Gastrocnemius medialis (tissue), 4 donors: ENCODE measurements around the gene SYPL2. TPM values are rescaled to one million over a fixed set of nuclear protein-coding genes. Genes with fewer than 3 reads are reported as not detected.

Experiments used
- ATAC-seq, 2 donors: fragments of 150-250 bp; one replicate each; pipeline ENCODE4 v1.9.1; 2016
- DNase-seq, 2 donors: peaks; one replicate each; pipeline ENCODE4 v3.0.0-alpha.2; 2019
- H3K27ac ChIP-seq, 4 donors: fragments of 200-600 bp; sonication (generic); 1 replicate in 1 of 4; 2 replicates in 3 of 4; pipeline ENCODE4 v1.5.1; 2016 to 2018; ENCODE audit warnings: mild to moderate bottlenecking in 2 of 4, moderate library complexity in 1 of 4
- H3K27me3 ChIP-seq, 3 donors: fragments of 200-600 bp; sonication (generic) in 2 of 3; 1 replicate in 1 of 3; 2 replicates in 2 of 3; pipeline versions ENCODE4 v1.5.1 to v1.6.0; 2016 to 2019; ENCODE audit warnings: mild to moderate bottlenecking in 1 of 3, moderate library complexity in 1 of 3
- H3K36me3 ChIP-seq, 2 donors: fragments of 200-600 bp; sonication (generic) in 1 of 2; one replicate each; pipeline ENCODE4 v1.5.1; 2017 to 2018
- H3K4me1 ChIP-seq, 2 donors: fragments of 200-600 bp; sonication (generic) in 1 of 2; one replicate each; pipeline ENCODE4 v1.5.1; 2016 to 2017; ENCODE audit warnings: mild to moderate bottlenecking in 2 of 2
- H3K4me3 ChIP-seq, 4 donors: fragments of 200-600 bp; sonication (generic) in 3 of 4; 1 replicate in 1 of 4; 2 replicates in 3 of 4; pipeline ENCODE4 v1.5.1; 2016 to 2019; ENCODE audit warnings: mild to moderate bottlenecking in 2 of 4
- H3K9me3 ChIP-seq, 3 donors: fragments of 200-600 bp; sonication (generic) in 2 of 3; 1 replicate in 1 of 3; 2 replicates in 2 of 3; pipeline ENCODE4 v1.5.1; 2016 to 2019
- POLR2A ChIP-seq, 2 donors: fragments of 450-650 bp; IDR thresholded peaks; one replicate each; pipeline ENCODE4 v1.6.1; 2017; ENCODE audit warnings: antibody characterized with exemption in 2 of 2, mild to moderate bottlenecking in 2 of 2, moderate library complexity in 2 of 2
- in situ Hi-C, 4 donors: fragments of 200-750 bp; cut with MboI; loops; one replicate each; pipeline versions ENCODE4 v1.15.0 to v1.8.0; 2017; ENCODE audit warnings: low sequenced_read_pairs in 4 of 4
- intact Hi-C: fragments of 100-400 bp; cut with DNase I; formaldehyde crosslinking; loops from one replicate; pipeline ENCODE4 v1.15.1; 2023; ENCODE audit warnings: low total_unique reads
- total RNA-seq, 4 donors: library from RNA; depleted of rRNA; stranded (reverse); fragments of >200 nt; gene quantifications; one replicate each; pipeline versions ENCODE4 v1.1.0 to v1.2.3, GENCODE V29; 2016
- TF ChIP-seq, protein P1 (sequence below), 5 experiments: fragments of 450-650 bp in 3 of 5; fragments of 200-600 bp in 2 of 5; sonication (generic) in 2 of 5; IDR thresholded peaks in 4 of 5; conservative IDR thresholded peaks in 1 of 5; 1 replicate in 4 of 5; 2 replicates in 1 of 5; pipeline ENCODE4 v1.5.1; 2016 to 2019; ENCODE audit warnings: antibody characterized with exemption in 5 of 5, mild to moderate bottlenecking in 3 of 5, moderate library complexity in 3 of 5

SYPL2 gene
- total RNA-seq, 4 donors from 2014 or later = 15.7 to 127 (median 83.7) TPM

DNA sequence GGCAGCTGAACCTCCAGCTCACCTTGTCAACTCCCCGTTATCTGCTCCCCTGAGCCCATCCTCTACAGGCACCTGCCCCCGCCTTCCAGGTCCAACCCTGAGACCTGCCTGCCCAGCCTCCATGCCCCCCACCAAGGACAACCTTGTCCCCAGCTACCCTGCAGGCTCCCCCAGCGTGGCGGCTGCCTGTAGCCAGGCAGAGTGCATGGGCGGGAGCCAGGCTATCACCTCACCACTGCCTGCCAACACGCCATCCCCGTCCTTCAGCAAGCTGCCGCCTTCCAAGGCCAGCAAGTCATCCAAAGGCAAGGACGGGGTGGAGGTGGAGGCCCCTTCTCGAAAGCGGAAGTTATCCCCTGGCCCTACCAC, 24.6 kb downstream of the SYPL2 start:
- H3K27me3 ChIP-seq = no peaks in the 10 kb centered on the region
- DNase-seq = no peak
- no peak for ATAC-seq
- H3K36me3 ChIP-seq = peaks cover 0 to 31% of the 10 kb centered on the region in 2 donors
- in situ Hi-C loops (loop anchor here in 2 of 4 donors (5.0 kb wide), 1 partner anchor 41 kb away; no protein-coding TSS in a partner anchor), intact Hi-C loops (loop anchor here (5.0 kb wide), 1 partner anchor 126 kb away; the partner anchor contains the start of genes AMPD2 and GNAT2)
- TF ChIP-seq POLR2A (IDR thresholded peaks at IDR 0.05) = no peak
- TF ChIP-seq, protein P1, sequence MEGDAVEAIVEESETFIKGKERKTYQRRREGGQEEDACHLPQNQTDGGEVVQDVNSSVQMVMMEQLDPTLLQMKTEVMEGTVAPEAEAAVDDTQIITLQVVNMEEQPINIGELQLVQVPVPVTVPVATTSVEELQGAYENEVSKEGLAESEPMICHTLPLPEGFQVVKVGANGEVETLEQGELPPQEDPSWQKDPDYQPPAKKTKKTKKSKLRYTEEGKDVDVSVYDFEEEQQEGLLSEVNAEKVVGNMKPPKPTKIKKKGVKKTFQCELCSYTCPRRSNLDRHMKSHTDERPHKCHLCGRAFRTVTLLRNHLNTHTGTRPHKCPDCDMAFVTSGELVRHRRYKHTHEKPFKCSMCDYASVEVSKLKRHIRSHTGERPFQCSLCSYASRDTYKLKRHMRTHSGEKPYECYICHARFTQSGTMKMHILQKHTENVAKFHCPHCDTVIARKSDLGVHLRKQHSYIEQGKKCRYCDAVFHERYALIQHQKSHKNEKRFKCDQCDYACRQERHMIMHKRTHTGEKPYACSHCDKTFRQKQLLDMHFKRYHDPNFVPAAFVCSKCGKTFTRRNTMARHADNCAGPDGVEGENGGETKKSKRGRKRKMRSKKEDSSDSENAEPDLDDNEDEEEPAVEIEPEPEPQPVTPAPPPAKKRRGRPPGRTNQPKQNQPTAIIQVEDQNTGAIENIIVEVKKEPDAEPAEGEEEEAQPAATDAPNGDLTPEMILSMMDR (IDR thresholded peaks at IDR 0.05 in 4 of 5, conservative IDR thresholded peaks at IDR 0.05 in 1 of 5) = no peak
- H3K4me3 ChIP-seq = no peak overlapping the region
- peak overlapping the region in 3 of 4 donors; percentile 0 to 62 (median 26) for H3K27ac ChIP-seq
- H3K4me1 ChIP-seq = peaks cover 11 to 27% of the 10 kb centered on the region in 2 donors
- H3K9me3 ChIP-seq = no peaks in the 10 kb centered on the region

DNA sequence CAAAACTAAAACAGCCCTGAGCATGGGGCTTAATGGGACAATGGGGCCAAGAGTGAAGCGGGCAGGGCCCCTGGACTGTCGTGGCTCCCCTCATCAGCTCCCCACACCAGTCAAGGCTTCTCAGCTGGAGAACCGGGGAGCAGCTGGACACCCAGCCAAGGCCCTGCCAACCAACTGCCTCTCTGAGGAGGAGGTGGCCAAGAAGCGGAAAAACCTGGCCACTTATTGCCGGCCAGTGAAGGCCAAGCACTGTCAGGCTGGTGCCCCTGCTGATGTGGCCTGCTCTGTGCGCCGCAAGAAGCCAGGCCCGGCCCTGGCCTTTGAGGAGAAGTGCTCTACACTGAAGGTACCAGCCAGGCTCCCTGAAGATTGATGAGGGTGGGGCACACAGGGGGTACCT, 25.0 kb downstream of the SYPL2 start:
- Histone ChIP-seq H3K4me3 (no peak overlapping the region), H3K9me3 (no peaks in the 10 kb centered on the region), H3K36me3 (peaks cover 0 to 35% of the 10 kb centered on the region in 2 donors), H3K27ac (peak overlapping the region in 3 of 4 donors; percentile 0 to 62 (median 26)), H3K27me3 (no peaks in the 10 kb centered on the region), H3K4me1 (peaks cover 11 to 27% of the 10 kb centered on the region in 2 donors)
- in situ Hi-C loops (loop anchor here in 2 of 4 donors (5.0 kb wide), 1 partner anchor 41 kb away; no protein-coding TSS in a partner anchor), intact Hi-C loops (loop anchor here (5.0 kb wide), 1 partner anchor 126 kb away; the partner anchor contains the start of genes AMPD2 and GNAT2)
- ATAC-seq = no peak
- no peak for DNase-seq
- no peak for TF ChIP-seq POLR2A (IDR thresholded peaks at IDR 0.05)
- TF ChIP-seq, protein P1 (IDR thresholded peaks at IDR 0.05 in 4 of 5, conservative IDR thresholded peaks at IDR 0.05 in 1 of 5) = no peak

DNA sequence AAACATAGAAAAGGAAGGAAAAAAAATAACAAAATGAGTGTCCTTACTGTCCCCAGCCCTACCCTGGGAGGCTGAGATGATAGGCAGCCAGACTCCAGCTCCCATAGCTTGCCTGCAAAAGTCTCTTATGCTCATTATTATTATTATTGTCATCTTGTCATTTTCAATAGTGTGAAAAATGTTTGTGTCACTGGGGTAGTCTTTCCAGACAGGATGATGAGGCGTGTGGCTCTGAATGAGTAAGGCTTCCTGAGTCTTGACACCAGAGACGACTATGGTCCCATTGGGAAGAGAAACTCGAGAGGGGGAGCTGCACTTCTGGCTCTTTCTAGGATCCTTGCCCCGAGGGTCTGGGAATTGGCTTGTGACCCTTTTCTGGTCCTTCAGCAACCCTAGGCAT, 26.4 kb downstream of the SYPL2 start:
- peaks cover 0 to 49% of the 10 kb centered on the region in 2 donors for H3K36me3 ChIP-seq
- intact Hi-C loops = loop anchor here (1.0 to 5.0 kb wide), 2 partner anchors 40 to 125 kb away; partner anchors contain the start of genes AMPD2 and GNAT2
- H3K27me3 ChIP-seq = no peaks in the 10 kb centered on the region
- peaks cover 11 to 27% of the 10 kb centered on the region in 2 donors for H3K4me1 ChIP-seq
- H3K9me3 ChIP-seq = no peaks in the 10 kb centered on the region
- no peak overlapping the region for H3K4me3 ChIP-seq
- H3K27ac ChIP-seq = peak overlapping the region in 1 of 4 donors; percentile 86
- no peak for ATAC-seq
- in situ Hi-C loops = loop anchor here in 2 of 4 donors (5.0 kb wide), 1 partner anchor 40 kb away; no protein-coding TSS in a partner anchor
- DNase-seq = no peak
- TF ChIP-seq POLR2A (IDR thresholded peaks at IDR 0.05) = no peak
- TF ChIP-seq, protein P1 (IDR thresholded peaks at IDR 0.05 in 4 of 5, conservative IDR thresholded peaks at IDR 0.05 in 1 of 5) = no peak

DNA sequence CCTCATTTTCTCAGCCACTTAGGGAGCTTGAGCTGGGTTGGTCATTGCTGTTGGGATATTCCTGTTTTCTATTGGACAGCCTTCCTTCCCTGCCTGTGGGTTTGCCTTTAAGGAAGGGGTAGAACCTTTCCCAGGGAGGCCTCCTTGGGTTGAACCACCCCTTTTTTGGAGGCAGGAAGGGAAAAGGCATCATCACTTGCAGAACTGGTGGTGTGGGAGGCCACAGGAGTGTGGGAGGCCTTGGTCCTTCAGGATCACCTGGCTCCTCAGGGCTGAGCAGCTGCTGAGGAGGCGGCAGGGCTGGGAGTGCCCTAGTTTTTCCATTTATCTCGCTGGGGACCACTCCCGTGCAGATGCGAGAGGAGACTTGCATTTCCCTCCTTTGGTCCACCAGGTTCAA, 26.9 kb downstream of the SYPL2 start:
- Histone ChIP-seq H3K9me3 (no peaks in the 10 kb centered on the region), H3K27ac (peak overlapping the region; percentile 62 to 86 (median 83)), H3K27me3 (no peaks in the 10 kb centered on the region), H3K4me3 (peak overlapping the region in 2 of 4 donors; percentile 98 to 100), H3K4me1 (peaks cover 11 to 27% of the 10 kb centered on the region in 2 donors), H3K36me3 (peaks cover 0 to 45% of the 10 kb centered on the region in 2 donors)
- no peak for DNase-seq
- no peak for ATAC-seq
- intact Hi-C loops (loop anchor here (1.0 to 5.0 kb wide), 2 partner anchors 39 to 124 kb away; partner anchors contain the start of genes AMPD2 and GNAT2), in situ Hi-C loops (loop anchor here in 2 of 4 donors (5.0 kb wide), 1 partner anchor 39 kb away; no protein-coding TSS in a partner anchor)
- TF ChIP-seq, protein P1 (IDR thresholded peaks at IDR 0.05 in 4 of 5, conservative IDR thresholded peaks at IDR 0.05 in 1 of 5) = no peak
- no peak for TF ChIP-seq POLR2A (IDR thresholded peaks at IDR 0.05)
